T-helper 2 cell treated with Interferon-gamma antibody and Interleukin-4, amounts not matched to agents 5 μg/mL and 100 μg/mL, for 36 hours (primary cell): Measurements from ENCODE around the gene KRTAP5-5.

Source experiments
- DNase-seq: peaks from one replicate; pipeline ENCODE4 v3.0.0; 2021; ENCODE audit warnings: low spot score
- H3K27ac Mint-ChIP-seq: one replicate; pipeline ENCODE4 v1.8.0; 2021; ENCODE audit warnings: mild to moderate bottlenecking, mixed read lengths
- H3K27me3 Mint-ChIP-seq: one replicate; pipeline ENCODE4 v1.8.0; 2021; ENCODE audit warnings: low read depth, mixed read lengths
- H3K36me3 Mint-ChIP-seq: one replicate; pipeline ENCODE4 v1.8.0; 2021; ENCODE audit warnings: low read depth, mixed read lengths
- H3K4me1 Mint-ChIP-seq: one replicate; pipeline ENCODE4 v1.8.0; 2021; ENCODE audit warnings: low read depth, mixed read lengths
- H3K4me3 Mint-ChIP-seq: one replicate; pipeline ENCODE4 v1.8.0; 2022; ENCODE audit warnings: mild to moderate bottlenecking, moderate library complexity, mixed read lengths
- H3K9me3 Mint-ChIP-seq: one replicate; pipeline ENCODE4 v1.8.0; 2021; ENCODE audit warnings: mixed read lengths

KRTAP5-5 gene

DNA sequence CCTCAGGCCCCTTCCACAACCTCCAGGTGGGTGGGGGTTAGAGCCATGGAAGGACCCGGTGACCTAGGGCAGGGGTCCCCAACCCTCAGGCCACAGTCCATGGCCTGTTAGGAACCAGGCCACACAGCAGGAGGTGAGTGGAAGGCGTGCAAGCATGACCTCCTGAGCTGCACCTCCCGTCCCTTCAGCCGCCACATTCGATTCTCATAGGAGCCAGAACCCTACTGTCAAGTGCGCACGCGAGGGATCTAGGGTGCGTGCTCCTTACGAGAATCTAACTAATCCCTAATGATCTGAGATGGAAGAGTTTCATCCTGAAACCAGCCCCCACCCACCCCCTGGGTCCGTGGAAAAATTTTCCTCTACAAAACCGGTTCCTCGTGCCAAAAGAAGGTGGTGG is 4.0 kb upstream of the KRTAP5-5 start:
- Mint-ChIP-seq H3K9me3 (no peaks in the 10 kb centered on the region), H3K36me3 (no peaks in the 10 kb centered on the region), H3K27me3 (peaks cover 8% of the 10 kb centered on the region), H3K27ac (no peak overlapping the region), H3K4me1 (no peaks in the 10 kb centered on the region), H3K4me3 (no peak overlapping the region)
- DNase-seq, result no peak

DNA sequence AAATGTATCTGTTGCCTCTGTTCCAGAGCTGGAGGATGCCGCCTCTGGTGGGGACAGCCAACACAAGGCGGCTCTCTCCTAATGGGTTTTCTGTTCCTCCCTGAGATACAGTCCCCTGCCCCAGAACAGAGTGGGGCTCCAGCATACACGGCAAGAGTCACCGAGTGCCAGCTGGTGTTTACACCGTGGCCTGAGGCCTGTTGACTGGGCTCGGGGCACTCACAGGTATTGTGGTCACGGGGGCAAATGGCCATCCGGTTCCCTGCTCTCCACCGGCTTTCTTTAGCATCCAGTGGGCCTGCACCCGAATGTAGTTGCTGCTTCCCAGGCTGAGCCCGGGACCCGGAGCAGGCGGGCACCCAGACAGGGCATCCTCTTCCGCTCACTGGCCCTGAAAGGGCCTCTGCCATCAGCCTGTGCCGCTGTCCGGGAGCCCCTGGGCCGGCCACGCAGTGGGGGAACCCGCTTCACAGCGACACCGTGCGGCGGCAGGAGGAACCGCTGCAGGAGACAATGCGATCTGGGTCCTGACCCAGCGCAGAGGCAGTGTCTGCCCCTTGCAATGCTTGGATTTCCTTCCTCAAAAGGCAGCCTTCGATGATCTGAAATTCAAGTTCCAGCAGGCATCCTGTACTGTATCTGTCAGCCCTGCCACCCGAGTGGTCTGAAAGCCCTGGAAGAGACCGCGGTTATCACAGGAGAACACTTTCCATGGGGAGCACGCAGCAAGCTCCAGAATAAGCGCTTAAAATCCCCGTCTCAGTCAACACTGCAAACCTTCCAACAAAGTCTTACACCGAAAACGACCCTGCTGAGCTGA is 859 bp upstream of the KRTAP5-5 start:
- no peak overlapping the region for H3K4me3 Mint-ChIP-seq

GRCh38 chr11:1630271-1630670 is 696 bp downstream of the KRTAP5-5 start:
- Mint-ChIP-seq H3K27me3 (peaks cover 14% of the 10 kb centered on the region), H3K9me3 (no peaks in the 10 kb centered on the region), H3K4me1 (no peaks in the 10 kb centered on the region), H3K27ac (no peak overlapping the region), H3K36me3 (no peaks in the 10 kb centered on the region), H3K4me3 (no peak overlapping the region)
- DNase-seq, result no peak

More for the DNA sequence above, 859 bp upstream of the KRTAP5-5 start:
- peak; percentile 43 for DNase-seq
- Mint-ChIP-seq H3K9me3 (no peaks in the 10 kb centered on the region), H3K36me3 (no peaks in the 10 kb centered on the region), H3K27ac (no peak overlapping the region), H3K4me1 (no peaks in the 10 kb centered on the region), H3K27me3 (peaks cover 12% of the 10 kb centered on the region)

GRCh38 chr11:1631066-1631568 is 1.5 kb downstream of the KRTAP5-5 start:
- Mint-ChIP-seq H3K9me3 (no peaks in the 10 kb centered on the region), H3K4me3 (no peak overlapping the region), H3K4me1 (no peaks in the 10 kb centered on the region), H3K27me3 (peaks cover 14% of the 10 kb centered on the region), H3K36me3 (no peaks in the 10 kb centered on the region), H3K27ac (no peak overlapping the region)
- no peak for DNase-seq

DNA sequence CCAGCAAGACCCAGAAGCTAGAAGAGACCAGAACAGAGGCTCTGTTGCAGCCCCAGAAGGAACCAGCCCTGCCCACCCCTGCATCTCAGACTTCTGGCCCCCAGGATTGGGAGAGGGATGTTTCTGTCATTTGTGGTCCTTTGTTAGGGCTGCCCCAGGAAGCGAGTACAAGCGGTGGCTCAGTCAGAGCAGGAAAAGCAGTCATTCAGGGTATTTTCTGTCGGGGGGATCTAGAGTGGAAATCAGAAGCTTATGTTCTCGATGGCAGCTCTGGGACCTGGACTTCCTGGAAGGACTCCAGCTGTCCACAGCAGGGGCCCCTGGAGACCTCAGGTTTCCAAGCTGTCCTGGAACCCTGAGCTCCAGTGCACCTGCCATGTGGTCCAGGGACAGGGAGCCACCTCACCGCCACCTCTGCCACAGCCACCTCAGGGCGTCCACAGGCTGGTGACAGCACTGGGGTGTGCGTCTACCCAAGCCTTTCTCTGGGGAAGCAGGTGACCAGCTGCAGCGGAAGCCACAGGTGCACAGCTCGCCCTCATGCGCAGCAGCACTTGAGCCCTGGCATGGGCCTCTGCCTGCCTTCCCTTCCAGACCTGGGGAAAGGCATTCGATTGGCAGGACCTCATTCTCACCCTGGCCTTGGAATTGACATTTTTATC is 2.6 kb downstream of the KRTAP5-5 start:
- Mint-ChIP-seq H3K4me1 (no peaks in the 10 kb centered on the region), H3K27me3 (peaks cover 14% of the 10 kb centered on the region), H3K36me3 (no peaks in the 10 kb centered on the region), H3K4me3 (no peak overlapping the region), H3K27ac (no peak overlapping the region), H3K9me3 (no peaks in the 10 kb centered on the region)
- DNase-seq, result no peak

- DNase-seq, result no peak
- H3K27me3 Mint-ChIP-seq, result peaks cover 11% of the 10 kb centered on the region
- H3K4me1 Mint-ChIP-seq, result no peaks in the 10 kb centered on the region
- H3K9me3 Mint-ChIP-seq, result no peaks in the 10 kb centered on the region
- no peak overlapping the region for H3K27ac Mint-ChIP-seq
- no peak overlapping the region for H3K4me3 Mint-ChIP-seq
- H3K36me3 Mint-ChIP-seq, result no peaks in the 10 kb centered on the region
These were observed 4.3 kb downstream of the KRTAP5-5 start for GRCh38 chr11:1633864-1634263.

DNA sequence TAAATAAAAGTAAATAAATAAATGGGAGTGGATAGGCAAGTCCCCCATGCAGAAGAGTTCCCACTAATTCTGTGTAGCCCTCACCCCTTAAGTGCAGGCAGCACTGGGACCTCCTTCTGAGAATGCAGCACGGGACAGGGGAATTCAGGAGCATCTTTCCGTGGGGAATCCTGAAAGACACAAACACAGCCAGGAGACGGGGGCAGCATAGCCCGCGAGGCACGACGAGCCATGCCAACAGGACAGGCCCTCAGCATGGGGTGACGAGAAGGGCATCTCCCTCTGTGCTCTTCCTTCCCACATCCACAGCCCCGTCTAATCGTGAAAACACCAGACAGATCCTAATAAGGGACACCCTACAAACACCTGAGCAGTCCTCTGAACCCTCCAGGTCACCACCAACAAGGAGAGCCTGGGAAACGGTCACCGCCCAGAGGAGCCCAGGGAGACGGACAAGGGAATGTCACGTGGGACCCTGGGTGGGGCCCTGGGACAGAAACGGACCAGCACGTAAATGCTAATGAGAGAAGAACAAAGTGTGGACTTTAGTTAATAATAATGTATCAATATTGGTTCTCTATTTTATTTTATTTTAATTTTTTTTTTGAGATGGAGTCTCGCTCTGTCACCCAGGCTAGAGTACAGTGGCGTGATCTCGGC is 6.8 kb downstream of the KRTAP5-5 start:
- no peak for DNase-seq
- peaks cover 6% of the 10 kb centered on the region for H3K27me3 Mint-ChIP-seq
- no peak overlapping the region for H3K4me3 Mint-ChIP-seq
- H3K27ac Mint-ChIP-seq, result no peak overlapping the region
- no peaks in the 10 kb centered on the region for H3K36me3 Mint-ChIP-seq
- no peaks in the 10 kb centered on the region for H3K9me3 Mint-ChIP-seq
- no peaks in the 10 kb centered on the region for H3K4me1 Mint-ChIP-seq

GRCh38 chr11:1637628-1638027 is 8.1 kb downstream of the KRTAP5-5 start:
- no peak for DNase-seq
- no peak overlapping the region for H3K4me3 Mint-ChIP-seq
- no peaks in the 10 kb centered on the region for H3K36me3 Mint-ChIP-seq
- H3K4me1 Mint-ChIP-seq, result no peaks in the 10 kb centered on the region
- H3K27ac Mint-ChIP-seq, result no peak overlapping the region
- H3K9me3 Mint-ChIP-seq, result no peaks in the 10 kb centered on the region
- H3K27me3 Mint-ChIP-seq, result peaks cover 6% of the 10 kb centered on the region

GRCh38 chr11:1638344-1638743 is 8.8 kb downstream of the KRTAP5-5 start:
- no peaks in the 10 kb centered on the region for H3K9me3 Mint-ChIP-seq
- no peak for DNase-seq
- H3K27ac Mint-ChIP-seq, result no peak overlapping the region
- H3K36me3 Mint-ChIP-seq, result no peaks in the 10 kb centered on the region
- H3K4me1 Mint-ChIP-seq, result no peaks in the 10 kb centered on the region
- H3K27me3 Mint-ChIP-seq, result peaks cover 6% of the 10 kb centered on the region
- H3K4me3 Mint-ChIP-seq, result no peak overlapping the region

GRCh38 chr11:1639102-1639620 is 9.6 kb downstream of the KRTAP5-5 start:
- Mint-ChIP-seq H3K4me3 (no peak overlapping the region), H3K9me3 (no peaks in the 10 kb centered on the region), H3K36me3 (no peaks in the 10 kb centered on the region), H3K4me1 (no peaks in the 10 kb centered on the region), H3K27me3 (peaks cover 6% of the 10 kb centered on the region), H3K27ac (no peak overlapping the region)
- no peak for DNase-seq

- Mint-ChIP-seq H3K27me3 (peaks cover 6% of the 10 kb centered on the region), H3K4me3 (no peak overlapping the region), H3K9me3 (no peaks in the 10 kb centered on the region), H3K4me1 (no peaks in the 10 kb centered on the region), H3K36me3 (no peaks in the 10 kb centered on the region), H3K27ac (no peak overlapping the region)
- no peak for DNase-seq
These were observed 10.1 kb downstream of the KRTAP5-5 start for GRCh38 chr11:1639666-1640065.

GRCh38 chr11:1640076-1640946 is 10.7 kb downstream of the KRTAP5-5 start:
- Mint-ChIP-seq H3K27me3 (peaks cover 3% of the 10 kb centered on the region), H3K4me1 (no peaks in the 10 kb centered on the region), H3K27ac (no peak overlapping the region), H3K4me3 (no peak overlapping the region), H3K36me3 (no peaks in the 10 kb centered on the region), H3K9me3 (no peaks in the 10 kb centered on the region)
- DNase-seq, result no peak

GRCh38 chr11:1641096-1641495 is 11.5 kb downstream of the KRTAP5-5 start:
- no peak overlapping the region for H3K4me3 Mint-ChIP-seq
- no peaks in the 10 kb centered on the region for H3K36me3 Mint-ChIP-seq
- DNase-seq, result no peak
- H3K27ac Mint-ChIP-seq, result no peak overlapping the region
- H3K9me3 Mint-ChIP-seq, result no peaks in the 10 kb centered on the region
- no peaks in the 10 kb centered on the region for H3K4me1 Mint-ChIP-seq
- H3K27me3 Mint-ChIP-seq, result peaks cover 3% of the 10 kb centered on the region
